ENCODE data around the gene NRG2. TPM values are rescaled to one million over a fixed set of nuclear protein-coding genes. Genes with fewer than 3 reads are reported as not detected.
A peak's percentile ranks its signal among the peaks of the same experiment; 100 is the strongest.

The NRG2 gene
- polyA plus RNA-seq, 3 donors = 1.3 to 1.9 (median 1.7) TPM

DNA sequence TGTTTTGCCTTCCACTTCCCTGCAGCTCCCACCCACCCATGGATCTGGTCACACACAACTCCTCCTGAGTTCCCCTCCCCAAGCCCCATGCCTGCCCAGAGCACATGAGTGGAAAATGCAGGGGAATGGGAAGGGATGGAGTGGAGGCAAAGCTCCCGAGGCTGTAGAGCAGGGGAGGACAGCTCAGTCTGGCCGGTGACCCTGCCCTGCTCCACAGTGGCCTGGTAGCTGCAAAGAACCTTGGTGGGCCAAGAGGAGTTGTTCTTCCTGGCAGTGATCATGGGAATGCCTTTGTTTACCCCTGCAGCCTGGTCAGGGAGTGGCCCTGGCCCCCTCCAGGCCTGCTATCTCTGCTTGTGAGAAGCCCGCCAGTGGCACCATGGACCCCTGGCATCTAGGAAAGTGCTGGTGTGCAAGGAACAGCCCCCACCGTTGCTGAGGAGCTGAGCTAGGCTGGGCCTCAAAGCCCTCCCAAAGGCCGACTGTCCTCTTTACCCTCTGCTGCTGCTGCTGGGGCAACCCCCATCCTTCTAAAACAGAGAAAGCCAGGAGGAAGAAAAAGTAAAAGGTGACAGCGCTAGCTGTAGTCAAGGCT lies 187.1 kb downstream of the NRG2 start:
- DNase-seq (ENCODE audit: extremely low read depth in 1 of 11, low read depth in 9 of 11, low spot score in 4 of 11) = no peak

DNA sequence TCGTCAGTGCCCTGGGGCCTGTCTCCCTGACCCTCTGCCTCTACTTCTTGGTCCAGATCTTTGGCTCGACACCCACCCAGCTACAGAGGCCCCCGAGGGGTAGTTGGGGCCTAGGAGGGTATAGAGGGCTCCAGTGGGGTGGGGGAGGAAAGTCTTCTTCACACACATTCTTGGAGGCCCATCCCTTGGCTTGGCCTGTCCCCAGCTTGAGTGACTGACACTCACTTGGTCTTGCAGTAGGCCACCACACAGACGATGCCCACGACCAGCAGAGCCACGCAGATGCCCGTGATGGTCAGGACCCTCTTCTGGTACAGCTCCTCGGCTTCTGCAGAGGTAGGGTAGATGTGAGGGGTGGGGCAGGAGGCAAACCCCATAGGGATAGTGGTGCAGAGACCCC lies 187.6 kb downstream of the NRG2 start:
- no peak for DNase-seq (ENCODE audit: extremely low read depth in 1 of 11, low read depth in 9 of 11, low spot score in 4 of 11)

DNA sequence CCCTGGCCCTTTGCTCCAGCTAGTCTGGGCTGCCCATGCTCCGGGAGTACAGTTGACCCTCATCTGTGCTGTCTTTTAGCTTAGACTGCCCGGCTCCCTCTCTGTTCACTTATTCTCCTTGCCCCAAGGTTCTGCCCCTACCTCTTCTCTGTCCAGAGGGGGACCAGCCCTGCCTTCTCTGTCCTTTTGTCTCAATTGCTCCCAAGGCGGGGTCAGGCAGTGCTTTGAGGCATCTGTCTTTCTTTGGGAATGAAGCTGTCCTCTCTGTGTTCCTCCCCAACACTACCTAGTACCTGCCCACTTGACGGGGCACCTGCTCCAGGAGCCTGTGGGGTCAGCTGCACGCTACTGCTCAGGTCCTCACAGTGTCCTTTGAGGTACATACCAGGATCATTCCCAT lies 188.1 kb downstream of the NRG2 start:
- DNase-seq (ENCODE audit: extremely low read depth in 1 of 11, low read depth in 9 of 11, low spot score in 4 of 11) = no peak

DNA sequence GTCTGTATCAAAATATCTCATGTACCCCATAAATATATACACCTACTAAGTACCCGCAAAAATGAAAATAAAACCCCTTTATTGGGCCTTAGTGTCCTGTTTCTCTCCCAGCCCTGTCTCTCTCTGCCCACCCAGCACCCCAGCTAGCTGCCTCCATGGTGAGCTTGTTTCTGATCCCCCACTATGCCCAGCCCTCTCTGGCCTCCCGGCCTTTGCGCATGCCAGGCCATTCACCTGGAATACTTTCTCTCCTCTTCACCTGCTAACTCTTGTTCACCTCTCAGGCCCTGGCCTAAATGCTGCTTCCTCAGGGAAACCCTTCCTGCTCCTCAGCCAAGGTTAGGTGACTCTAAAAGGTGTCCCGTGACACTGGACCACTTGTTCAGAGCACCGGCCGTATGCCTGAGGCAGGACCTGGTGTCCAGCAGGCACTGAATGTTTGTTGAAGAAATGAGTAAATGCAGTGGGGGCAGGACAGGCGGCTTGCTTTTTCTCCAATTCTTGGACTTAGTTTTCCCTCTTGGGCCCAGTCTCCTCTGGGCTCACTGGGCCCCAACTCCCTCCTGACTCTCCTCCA lies 189.0 kb downstream of the NRG2 start:
- DNase-seq (ENCODE audit: extremely low read depth in 1 of 11, low read depth in 9 of 11, low spot score in 4 of 11) = no peak

DNA sequence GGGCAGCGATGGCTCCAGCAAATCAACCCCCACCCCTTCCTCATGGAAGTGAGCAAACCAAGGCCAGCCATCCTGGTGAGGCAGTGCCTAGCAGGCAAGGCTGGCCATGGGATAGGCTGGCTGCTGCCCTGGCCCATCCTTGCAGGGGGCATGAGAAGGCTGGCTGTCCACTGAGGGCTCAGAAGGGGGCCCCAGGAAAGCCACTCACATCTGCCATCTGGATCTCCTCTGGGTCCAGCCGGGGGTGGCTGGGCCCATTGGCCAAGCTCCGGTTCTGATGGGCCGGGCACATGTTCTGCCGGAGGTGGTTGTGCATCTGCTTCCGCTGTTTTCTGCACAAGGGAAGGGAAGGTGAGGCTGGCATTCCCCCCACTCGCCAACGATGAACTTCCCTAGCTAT lies 190.4 kb downstream of the NRG2 start:
- DNase-seq (ENCODE audit: extremely low read depth in 1 of 11, low read depth in 9 of 11, low spot score in 4 of 11) = no peak

DNA sequence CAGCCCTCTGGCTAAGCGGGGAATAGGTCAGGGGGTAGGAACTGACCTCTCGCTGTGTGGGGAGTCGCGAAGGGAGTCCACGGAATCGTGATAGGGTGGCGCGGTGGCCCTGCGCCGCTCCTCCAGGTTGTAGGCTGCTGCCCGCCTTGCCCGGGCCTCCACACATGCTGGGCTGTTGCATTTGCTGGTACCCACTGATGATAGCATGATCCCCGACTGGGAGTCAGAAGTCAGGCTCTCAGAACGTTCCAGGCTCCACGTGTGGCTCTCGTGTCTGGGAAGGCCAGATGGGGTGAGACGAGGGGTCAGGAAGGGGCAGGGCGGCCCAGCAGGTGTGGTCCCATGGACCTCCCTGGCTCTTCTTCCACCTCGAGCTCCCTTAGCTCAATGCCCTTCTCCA lies 191.5 kb downstream of the NRG2 start:
- no peak for DNase-seq (ENCODE audit: extremely low read depth in 1 of 11, low read depth in 9 of 11, low spot score in 4 of 11)

DNA sequence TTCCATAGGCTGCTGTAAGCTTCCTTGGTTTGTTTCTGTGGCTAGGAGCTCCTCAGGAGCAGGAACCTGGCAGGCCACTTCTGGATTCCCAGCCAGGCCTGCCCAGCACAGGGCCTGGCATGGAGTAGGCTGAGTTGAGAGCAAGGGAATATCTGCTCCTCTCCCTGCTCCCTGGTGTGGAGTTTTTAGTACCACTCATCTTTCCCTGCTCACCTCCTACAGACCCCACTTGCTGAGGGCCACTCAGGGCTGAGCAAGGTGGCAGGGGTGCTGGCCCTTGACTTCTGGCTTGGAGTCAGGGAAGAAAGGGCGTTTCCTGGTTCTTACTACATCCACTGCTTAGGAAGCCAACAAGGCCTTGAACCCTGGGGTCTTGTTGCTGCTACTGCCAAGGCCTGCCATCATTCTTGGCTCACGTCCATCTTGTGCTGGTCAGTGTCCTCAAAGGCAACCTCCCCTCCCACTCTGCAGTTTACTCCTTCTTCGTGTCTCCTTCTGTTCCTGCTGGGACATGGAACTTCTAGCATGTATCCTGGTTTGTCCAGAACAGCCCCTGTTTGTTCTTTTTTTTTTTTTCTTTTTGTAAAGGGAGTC lies 192.6 kb downstream of the NRG2 start:
- DNase-seq (ENCODE audit: extremely low read depth in 1 of 11, low read depth in 9 of 11, low spot score in 4 of 11) = no peak

DNA sequence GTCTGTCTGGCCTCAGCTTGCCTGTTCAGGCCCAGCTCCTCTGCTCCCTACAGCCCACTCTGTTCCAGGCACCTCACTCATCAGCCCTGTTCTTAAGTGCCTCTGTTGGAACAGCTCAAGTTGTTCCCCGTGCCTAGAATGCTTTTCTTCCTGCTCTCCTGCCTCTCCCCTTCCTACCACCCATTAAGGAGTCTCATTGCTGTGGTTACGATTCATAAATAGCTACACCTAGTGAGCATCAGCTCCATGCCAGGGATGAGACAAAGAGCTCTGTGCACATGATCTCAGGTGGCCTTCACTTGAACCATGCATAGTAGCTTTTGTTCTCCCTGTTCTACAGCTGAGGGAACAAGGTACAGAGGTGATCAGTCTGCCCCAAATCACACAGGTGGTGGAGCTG lies 193.2 kb downstream of the NRG2 start:
- DNase-seq (ENCODE audit: extremely low read depth in 1 of 11, low read depth in 9 of 11, low spot score in 4 of 11) = no peak

DNA sequence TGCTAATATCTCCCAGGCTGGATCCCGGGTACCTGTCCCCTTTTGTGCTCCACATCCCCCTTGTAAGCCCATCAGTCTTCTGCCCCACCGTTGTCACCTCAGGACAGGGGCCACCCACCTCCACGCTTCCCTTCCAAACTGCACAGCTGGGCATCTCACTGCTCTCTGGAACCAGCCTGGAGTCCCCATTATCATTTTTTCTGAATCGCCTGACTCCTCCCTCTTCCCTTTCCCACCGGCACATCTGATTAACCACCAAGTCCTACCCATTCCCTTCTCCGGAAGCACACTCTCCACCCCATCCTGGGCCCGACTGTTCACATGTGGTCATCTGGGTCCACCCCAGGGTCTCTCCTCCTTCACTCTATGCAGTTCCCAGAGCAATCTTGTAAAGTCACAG lies 193.6 kb downstream of the NRG2 start:
- DNase-seq (ENCODE audit: extremely low read depth in 1 of 11, low read depth in 9 of 11, low spot score in 4 of 11) = no peak

DNA sequence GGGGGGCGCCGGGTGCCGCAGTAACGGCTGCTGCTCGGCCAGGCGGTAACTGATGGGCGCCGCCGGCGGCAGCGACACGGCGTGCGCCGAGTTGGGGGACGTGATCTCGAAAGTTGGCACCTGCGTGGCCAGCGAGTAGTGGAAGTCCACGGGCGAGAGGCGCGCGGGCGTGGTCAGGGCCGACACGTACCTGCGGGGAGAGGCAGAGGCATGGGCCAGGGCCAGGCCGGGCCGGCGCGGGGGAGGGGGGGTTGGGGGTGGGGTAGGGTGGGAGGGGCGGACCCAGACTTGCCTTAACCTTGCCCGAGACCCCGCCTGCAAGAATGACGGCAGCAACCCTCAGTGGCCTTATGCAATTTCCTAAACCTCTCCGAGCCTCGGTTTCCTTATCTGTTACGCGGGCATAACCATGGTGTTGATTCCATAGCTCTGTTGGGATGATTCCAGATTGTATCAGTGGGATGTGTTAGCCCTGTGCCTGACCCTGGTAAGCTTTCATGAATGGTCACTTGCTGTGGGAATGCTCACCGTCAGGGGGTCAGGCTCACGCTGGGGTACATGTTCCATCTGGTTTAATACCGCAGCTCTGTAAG lies 194.5 kb downstream of the NRG2 start:
- peak in 1 of 11 donors; percentile 11 for DNase-seq (ENCODE audit: extremely low read depth in 1 of 11, low read depth in 9 of 11, low spot score in 4 of 11)

DNA sequence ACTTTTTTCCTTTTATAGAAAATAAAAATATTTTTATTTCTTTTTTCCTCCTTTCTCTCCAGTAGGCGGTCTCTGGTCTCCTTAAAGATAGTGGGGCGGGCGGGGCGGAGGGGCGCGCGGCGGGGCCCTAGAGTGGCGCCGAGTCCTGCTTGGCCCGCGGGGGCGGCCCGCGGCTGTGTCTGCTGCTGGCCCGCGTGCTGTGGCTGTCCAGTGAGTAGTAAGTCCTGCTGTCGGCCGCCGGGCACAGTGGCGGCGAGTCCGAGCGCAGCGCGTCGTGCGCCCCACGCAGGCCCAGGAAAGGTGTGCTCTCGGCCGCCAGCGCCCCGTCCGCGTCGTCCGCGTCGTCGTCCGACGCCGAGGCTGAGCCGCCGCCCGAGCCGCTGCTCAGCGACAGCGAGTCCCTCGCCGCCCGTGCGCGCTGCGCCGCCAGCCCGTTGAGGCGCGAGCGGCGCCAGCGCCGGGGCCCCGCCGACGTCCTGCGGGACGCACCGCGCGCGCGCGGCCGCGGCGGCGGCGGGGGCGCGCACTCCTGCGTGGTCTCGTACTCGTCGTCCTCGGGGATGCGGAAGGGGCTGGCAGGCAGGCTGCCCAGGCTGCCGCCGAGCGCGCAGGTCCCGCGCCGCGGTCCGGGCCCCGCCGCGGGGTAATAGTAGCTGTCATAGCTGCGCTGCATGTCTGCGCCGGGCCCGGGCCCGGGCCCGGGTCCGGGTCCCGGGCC lies 195.2 kb downstream of the NRG2 start:
- DNase-seq (ENCODE audit: extremely low read depth in 1 of 11, low read depth in 9 of 11, low spot score in 4 of 11) = peak in 9 of 11 donors; percentile 24 to 59 (median 50)

DNA sequence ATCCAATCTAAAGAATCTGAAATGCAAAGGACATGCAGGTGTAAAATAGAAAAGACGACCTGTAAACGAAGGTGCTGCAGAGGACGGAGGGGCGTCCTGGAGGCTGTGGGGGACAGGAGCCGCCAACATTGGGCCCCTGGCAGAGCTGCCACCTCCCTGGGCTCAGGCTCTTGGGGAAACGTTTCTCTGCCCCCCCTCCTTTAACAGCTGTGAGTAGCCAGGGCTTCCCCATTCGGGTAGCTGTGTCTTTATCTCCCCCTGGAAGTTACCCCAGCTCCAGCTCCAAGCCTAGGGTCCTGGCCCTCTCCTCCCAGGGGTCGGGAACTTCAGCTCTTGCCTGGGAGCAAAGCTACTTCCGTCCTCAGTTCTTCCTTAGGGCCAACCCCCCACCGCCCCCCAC lies 196.0 kb downstream of the NRG2 start:
- no peak for DNase-seq (ENCODE audit: extremely low read depth in 1 of 11, low read depth in 9 of 11, low spot score in 4 of 11)

DNA sequence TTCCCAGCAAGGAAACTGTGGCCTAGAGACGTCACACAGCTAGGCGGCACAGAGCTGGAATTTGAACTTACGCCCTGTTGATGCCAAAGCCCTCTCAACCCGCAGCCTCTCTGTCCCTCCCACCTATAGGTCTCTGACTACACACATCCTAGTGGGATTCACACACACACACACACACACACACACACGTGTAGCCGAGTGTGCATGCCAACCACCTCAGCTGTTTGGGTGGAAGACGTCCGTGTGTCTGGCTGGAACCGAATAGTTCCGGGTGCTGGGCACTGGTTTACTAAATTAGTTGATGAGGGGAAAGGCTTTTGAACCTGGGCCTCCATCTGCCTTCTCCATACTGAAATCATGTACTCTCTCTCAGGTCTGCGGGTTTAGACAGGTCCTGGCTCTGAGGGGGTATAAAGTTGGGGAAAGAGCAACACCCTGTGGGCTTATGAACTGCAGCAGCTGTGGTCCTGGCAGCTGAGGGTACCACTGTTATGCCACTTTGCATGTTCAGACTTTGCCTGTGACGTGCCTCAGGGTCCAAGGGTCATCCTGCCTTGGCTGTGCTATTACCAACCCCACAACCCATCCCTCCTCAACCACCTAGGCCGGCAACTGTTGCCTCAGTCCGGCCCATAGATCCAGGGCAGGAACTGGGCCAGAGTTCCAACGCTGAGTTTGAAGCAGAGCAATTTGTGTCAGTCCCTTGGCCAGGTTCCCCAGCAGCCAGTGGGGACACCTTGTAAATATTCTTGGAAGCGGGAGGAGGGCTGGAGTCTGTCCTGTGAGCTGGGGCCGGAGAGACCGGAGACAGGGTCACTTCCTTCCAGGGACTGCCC lies 197.0 kb downstream of the NRG2 start:
- DNase-seq (ENCODE audit: extremely low read depth in 1 of 11, low read depth in 9 of 11, low spot score in 4 of 11) = no peak

DNA sequence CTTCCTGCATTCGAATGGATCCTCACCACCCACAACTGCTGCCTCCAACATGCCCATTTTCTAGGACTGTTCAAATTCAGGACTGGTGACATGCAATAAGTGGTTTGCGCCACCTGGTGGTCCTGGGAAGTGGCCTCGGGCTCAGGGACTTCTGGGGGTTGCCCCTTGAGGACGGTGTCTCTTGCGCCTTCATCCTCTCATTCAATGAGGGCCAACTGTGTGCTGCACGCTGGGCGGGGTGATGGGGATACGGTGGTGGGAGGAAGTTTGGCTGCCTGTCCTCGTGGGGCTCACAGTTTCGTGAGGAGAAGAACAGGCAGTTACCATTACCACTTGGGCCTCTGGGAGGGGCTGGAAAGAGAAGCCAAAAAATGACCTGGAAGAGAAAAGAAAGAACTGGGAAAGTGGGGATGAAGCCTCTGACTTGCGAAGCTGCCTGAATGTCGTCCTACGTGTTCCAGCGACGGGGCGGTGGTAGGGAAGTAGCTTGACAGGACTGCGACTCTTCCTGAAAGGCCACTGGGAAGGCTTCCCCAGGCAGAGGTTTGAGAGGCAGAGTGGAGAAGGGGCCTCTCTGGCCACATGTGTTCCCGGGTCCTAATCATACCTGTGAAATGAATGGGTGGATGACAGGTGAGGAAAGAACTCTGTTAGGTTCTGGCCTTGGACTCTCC lies 198.5 kb downstream of the NRG2 start:
- DNase-seq (ENCODE audit: extremely low read depth in 1 of 11, low read depth in 9 of 11, low spot score in 4 of 11) = peak in 7 of 11 donors; percentile 32 to 54 (median 45)

DNA sequence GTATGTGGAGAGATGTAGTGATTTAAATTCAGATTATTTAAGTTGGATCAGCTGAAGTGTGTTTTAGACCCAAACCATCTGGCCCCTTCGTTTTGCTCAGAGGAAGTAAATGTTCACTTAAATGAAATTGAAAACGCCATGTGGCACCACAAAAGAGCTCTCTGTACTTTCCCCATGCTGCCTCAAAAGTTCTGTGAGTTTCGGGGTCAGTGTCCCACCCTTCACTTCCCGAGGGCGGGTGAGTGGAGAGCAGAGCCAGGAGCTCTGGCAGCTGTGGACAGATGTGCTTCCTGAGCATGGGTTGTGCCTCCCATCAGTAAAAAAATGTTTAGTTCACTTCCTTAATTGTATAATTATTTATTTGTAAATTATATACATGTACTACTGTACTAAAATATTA lies 199.1 kb downstream of the NRG2 start:
- DNase-seq (ENCODE audit: extremely low read depth in 1 of 11, low read depth in 9 of 11, low spot score in 4 of 11) = no peak

DNA sequence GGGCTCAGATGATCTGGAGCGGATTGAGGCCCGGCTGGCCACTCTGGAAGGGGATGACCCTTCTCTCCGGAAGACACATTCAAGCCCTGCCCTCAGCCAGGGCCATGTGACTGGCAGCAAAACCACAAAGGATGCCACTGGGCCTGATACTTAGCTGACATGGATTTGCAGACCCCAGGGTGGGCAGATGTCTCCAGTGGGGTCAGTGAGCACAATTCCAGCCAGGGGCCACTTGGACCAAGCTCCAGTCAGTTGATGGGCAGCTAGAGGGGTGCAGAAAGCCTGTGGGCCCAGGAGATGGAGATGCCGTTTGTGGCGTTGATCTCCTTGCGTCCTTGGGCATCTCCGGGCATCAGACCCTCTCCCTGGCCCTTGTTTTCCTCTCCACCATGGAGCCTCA lies 200.8 kb downstream of the NRG2 start:
- no peak for DNase-seq (ENCODE audit: extremely low read depth in 1 of 11, low read depth in 9 of 11, low spot score in 4 of 11)

DNA sequence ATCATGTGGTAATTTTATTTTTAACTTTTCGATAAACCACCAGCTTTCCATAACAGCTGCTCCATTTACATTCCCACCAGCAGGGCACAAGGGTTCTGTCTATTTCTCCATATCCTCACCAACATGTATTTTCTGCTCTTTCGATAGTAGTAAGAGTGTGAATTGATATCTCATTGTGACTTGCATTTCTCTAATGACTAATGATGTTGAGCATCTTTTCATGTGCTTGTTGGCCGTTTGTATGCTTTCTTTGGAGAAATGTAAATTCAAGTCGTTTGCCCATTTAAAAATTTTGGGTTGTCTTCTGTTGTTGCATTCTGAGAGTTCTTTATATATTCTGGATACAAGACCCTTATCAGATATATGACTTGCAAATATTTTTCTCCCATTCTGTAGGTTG lies 201.6 kb downstream of the NRG2 start:
- DNase-seq (ENCODE audit: extremely low read depth in 1 of 11, low read depth in 9 of 11, low spot score in 4 of 11) = no peak

DNA sequence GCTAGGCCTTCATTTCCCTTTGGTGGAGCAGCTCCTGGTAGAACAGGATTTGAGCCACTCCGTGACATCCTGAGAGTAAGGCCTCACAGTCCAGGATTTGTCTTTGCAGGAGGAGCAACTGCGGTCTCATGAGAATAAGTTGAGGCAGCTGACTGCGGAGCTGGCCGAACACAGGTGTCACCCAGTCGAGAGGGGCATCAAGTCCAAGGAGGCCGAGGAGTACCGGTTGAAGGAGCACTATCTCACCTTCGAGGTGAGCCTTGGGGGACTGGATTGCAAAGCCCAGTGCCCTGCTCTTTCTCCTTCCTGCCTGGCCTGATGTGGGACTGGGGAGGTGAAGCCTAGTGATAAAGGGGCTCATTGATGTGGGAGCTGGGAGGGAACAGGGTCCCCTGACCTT lies 203.2 kb downstream of the NRG2 start:
- no peak for DNase-seq (ENCODE audit: extremely low read depth in 1 of 11, low read depth in 9 of 11, low spot score in 4 of 11)
